ENCODE results near the gene IRS1.

DNA sequence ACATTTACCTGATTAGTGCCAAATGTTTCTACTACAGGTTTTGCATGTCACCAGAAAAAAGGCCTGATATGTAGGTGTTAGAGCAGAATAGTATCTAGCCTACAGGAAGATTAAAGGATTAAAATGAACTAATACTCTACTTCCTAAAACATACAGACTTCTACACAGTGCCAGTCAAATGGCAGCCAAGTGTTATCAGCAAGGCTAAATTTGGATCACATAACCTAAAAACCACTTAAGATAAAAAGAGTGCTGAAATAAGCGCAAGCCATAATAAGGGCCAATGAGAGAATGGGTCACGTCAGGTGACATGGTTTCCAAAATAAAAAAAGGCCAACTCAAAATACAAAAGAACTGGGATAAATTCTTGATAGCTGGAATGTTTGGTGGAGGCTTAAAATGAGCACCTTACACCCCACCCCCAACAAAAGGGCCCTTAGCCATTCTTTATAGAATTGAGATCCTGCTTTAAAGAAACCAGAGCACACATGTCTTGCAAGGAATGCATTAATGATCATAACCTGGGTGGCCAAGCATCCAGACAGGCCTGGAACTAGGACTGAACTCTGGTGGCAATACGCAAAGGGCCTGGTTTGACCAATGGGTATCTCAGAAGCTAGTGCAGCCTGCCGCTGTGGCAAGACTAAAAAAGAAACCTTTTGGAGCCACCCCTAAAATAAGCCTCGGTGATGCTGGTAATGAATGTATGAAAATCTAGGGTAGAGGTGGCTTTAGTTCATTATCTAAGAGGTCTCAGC is 32.4 kb downstream of the IRS1 start:
- TF ChIP-seq, protein P1, sequence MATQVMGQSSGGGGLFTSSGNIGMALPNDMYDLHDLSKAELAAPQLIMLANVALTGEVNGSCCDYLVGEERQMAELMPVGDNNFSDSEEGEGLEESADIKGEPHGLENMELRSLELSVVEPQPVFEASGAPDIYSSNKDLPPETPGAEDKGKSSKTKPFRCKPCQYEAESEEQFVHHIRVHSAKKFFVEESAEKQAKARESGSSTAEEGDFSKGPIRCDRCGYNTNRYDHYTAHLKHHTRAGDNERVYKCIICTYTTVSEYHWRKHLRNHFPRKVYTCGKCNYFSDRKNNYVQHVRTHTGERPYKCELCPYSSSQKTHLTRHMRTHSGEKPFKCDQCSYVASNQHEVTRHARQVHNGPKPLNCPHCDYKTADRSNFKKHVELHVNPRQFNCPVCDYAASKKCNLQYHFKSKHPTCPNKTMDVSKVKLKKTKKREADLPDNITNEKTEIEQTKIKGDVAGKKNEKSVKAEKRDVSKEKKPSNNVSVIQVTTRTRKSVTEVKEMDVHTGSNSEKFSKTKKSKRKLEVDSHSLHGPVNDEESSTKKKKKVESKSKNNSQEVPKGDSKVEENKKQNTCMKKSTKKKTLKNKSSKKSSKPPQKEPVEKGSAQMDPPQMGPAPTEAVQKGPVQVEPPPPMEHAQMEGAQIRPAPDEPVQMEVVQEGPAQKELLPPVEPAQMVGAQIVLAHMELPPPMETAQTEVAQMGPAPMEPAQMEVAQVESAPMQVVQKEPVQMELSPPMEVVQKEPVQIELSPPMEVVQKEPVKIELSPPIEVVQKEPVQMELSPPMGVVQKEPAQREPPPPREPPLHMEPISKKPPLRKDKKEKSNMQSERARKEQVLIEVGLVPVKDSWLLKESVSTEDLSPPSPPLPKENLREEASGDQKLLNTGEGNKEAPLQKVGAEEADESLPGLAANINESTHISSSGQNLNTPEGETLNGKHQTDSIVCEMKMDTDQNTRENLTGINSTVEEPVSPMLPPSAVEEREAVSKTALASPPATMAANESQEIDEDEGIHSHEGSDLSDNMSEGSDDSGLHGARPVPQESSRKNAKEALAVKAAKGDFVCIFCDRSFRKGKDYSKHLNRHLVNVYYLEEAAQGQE (IDR thresholded peaks at IDR 0.05; ENCODE audit: insufficient read depth in 1 of 2, low read depth in 2 of 2, low read length in 2 of 2) = no peak
- no peak for TF ChIP-seq TAF1 (IDR thresholded peaks at IDR 0.05; ENCODE audit: borderline replicate concordance, insufficient read depth, low read length)
